CD4-positive, alpha-beta T cell treated with Interleukin-4 for 4 hours (primary cell): ENCODE measurements around the gene PCDHA12.
"Not testable (repeated sequence)": the region's sequence is repeated elsewhere in the genome, so short reads cannot be mapped to it uniquely, and the experiment has no call there.

ENCODE experiments used
- DNase-seq: peaks from one replicate; pipeline ENCODE4 v3.0.0-alpha.2; 2020

PCDHA12 gene

GRCh38 chr5:140862441-140863295 is 12.4 kb upstream of the PCDHA12 start:
- DNase-seq, result no peak

- no peak for DNase-seq
Observed at GRCh38 chr5:140868721-140869554, 6.2 kb upstream of the PCDHA12 start, which contains the start of gene PCDHA11. Gene PCDHA11, plus strand, starts transcription at chr5:140868957. Its CDS starts 147 bp downstream, at chr5:140869104.

- DNase-seq, result no peak
Observed at GRCh38 chr5:140869555-140869886, 5.6 kb upstream of the PCDHA12 start.

DNA sequence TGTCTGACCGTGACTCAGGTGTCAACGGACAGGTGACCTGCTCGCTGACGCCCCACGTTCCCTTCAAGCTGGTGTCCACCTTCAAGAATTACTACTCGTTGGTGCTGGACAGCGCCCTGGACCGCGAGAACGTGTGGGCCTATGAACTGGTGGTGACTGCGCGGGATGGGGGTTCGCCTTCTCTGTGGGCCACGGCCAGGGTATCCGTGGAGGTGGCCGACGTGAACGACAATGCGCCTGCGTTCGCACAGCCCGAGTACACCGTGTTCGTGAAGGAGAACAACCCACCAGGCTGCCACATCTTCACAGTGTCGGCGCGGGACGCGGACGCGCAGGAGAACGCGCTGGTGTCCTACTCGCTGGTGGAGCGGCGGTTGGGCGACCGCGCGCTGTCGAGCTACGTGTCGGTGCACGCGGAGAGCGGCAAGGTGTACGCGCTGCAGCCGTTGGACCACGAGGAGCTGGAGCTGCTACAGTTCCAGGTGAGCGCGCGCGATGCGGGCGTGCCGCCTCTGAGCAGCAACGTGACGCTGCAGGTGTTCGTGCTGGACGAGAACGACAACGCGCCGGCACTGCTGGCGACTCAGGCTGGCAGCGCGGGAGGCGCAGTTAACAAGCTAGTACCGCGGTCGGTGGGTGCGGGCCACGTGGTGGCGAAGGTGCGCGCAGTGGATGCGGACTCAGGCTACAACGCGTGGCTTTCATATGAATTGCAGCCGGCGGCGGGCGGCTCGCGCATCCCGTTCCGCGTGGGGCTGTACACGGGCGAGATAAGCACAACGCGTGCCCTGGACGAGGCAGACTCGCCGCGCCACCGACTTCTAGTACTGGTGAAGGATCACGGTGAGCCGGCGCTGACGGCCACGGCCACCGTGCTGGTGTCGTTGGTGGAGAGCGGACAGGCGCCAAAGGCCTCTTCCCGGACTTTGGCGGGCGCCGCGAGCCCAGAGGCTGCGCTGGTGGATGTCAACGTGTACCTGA is 4.6 kb upstream of the PCDHA12 start:
- DNase-seq, result no peak

DNA sequence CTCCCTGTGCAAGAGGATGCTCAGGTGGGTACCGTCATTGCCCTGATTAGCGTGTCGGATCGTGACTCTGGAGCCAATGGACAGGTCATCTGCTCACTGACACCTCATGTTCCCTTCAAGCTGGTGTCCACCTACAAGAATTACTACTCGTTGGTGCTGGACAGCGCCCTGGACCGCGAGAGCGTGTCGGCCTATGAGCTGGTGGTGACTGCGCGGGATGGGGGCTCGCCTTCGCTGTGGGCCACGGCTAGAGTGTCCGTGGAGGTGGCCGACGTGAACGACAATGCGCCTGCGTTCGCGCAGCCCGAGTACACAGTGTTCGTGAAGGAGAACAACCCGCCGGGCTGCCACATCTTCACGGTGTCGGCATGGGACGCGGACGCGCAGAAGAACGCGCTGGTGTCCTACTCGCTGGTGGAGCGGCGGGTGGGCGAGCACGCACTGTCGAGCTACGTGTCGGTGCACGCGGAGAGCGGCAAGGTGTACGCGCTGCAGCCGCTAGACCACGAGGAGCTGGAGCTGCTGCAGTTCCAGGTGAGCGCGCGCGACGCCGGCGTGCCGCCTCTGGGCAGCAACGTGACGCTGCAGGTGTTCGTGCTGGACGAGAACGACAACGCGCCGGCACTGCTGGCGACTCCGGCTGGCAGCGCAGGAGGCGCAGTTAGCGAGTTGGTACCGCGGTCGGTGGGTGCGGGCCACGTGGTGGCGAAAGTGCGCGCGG is 1.6 kb downstream of the PCDHA12 start:
- DNase-seq, result not testable (repeated sequence)

- no peak for DNase-seq
Observed at GRCh38 chr5:140877262-140877581, 2.1 kb downstream of the PCDHA12 start.

- no peak for DNase-seq
Observed at GRCh38 chr5:140881889-140882590, 6.9 kb downstream of the PCDHA12 start, which contains the start of gene PCDHA13. Gene PCDHA13, plus strand, starts transcription at chr5:140882124. Its CDS starts 145 bp downstream, at chr5:140882269.

GRCh38 chr5:140882591-140882899 is 7.4 kb downstream of the PCDHA12 start:
- no peak for DNase-seq

DNA sequence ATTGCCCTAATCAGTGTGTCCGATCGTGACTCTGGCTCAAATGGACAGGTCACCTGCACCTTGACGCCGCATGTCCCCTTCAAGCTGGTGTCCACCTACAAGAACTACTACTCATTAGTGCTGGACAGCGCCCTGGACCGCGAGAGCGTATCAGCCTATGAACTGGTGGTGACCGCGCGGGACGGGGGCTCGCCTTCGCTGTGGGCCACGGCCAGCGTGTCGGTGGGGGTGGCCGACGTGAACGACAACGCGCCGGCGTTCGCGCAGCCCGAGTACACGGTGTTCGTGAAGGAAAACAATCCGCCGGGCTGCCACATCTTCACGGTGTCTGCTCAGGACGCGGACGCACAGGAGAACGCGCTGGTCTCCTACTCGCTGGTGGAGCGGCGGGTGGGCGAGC is 8.3 kb downstream of the PCDHA12 start:
- DNase-seq, result no peak

DNA sequence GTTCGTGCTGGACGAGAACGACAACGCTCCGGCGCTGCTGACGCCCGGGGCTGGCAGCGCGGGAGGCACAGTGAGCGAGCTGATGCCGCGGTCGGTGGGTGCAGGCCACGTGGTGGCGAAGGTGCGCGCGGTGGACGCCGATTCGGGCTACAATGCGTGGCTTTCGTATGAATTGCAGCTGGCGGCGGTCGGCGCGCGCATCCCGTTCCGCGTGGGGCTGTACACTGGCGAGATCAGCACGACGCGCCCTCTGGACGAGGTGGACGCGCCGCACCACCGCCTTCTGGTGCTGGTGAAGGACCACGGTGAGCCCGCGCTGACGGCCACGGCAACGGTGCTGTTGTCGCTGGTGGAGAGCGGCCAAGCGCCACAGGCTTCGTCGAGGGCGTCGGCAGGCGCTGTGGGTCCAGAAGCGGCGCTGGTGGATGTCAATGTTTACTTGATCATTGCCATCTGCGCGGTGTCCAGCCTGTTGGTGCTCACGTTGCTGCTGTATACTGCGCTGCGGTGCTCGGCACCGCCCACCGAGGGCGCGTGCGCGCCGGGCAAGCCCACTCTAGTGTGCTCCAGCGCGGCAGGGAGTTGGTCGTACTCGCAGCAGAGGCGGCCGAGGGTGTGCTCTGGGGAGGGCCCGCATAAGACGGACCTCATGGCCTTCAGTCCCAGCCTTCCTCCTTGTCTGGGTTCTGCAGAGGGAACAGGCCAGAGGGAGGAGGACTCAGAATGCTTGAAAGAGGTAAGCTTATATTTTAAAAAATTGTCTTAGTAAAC is 9.0 kb downstream of the PCDHA12 start:
- DNase-seq, result no peak

DNA sequence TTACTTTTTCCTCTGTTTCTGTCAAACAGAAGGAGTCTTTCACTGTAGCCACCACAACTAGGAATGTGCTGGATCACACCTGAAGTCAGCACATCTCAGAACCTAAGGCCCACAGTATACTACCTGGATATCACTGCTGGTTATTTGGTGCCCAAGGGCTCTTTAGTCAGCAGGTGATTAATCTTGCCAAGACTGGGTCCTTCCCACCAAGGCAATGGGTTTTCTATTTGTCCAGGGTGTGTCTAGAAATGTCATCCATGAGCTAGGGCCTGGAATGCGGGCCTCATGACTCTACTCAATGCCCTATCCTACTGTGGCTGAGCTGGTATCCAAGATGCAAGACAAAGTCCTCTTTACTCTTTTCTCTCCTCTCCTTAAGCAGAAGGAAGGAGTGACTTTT is 41.2 kb downstream of the PCDHA12 start:
- no peak for DNase-seq

GRCh38 chr5:140923601-140924000 is 48.5 kb downstream of the PCDHA12 start:
- no peak for DNase-seq

DNA sequence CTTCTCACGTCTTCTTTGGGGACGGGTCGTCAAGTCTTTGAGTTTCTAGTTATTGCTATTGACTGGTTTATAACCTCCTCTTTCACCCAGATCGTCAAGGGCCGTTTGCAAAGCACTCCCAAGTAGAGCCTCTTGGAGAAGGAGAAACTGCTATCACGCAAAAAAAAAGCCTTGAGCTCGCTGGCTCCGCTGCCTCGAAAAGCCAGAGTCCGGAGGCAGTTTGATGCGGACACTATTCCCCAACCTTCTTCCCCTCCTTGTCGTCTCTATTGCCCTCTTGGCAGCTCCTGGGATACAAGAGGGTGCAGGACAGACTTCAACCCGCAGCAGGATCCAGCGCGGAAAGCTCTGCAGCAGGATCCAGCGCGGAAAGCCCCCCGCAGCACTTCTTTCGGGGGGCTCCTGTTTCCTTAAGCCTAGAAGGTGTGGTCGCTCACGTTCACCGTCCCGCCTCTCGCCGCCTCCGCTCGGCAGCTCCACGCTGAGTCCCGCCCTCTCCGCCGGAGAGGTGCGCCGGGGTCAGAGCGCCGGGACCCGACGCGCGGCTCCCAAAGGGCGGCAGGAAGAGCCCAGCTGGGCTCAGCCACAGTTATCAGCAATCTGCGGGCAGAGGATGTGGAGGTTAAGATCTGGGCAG is 50.8 kb downstream of the PCDHA12 start, which contains the start of gene PCDHAC1:
Gene PCDHAC1 (plus strand): TSS at position 494 of the 637 bp plus-strand sequence. CDS start 594 bp downstream, outside the sequence.
- no peak for DNase-seq

GRCh38 chr5:140926443-140927227 is 51.5 kb downstream of the PCDHA12 start:
- no peak for DNase-seq

- DNase-seq, result no peak
Observed at GRCh38 chr5:140927228-140927573, 52.1 kb downstream of the PCDHA12 start.
